ENCODE data around the gene PACC1.
A peak's percentile ranks its signal among the peaks of the same experiment; 100 is the strongest.

PACC1 gene

GRCh38 chr1:212442408-212442807 lies 27.7 kb upstream of the PACC1 start:
- ChIA-PET POLR2A (no interaction called here), CTCF (no interaction called here)
- H3K36me3 ChIP-seq (ENCODE audit: control insufficient read depth in 2 of 2, insufficient read depth in 1 of 2, low read length in 2 of 2) = peaks cover 28% of the 10 kb centered on the region in 2 experiments; a peak in 2 of 3 replicates

GRCh38 chr1:212440419-212440818 lies 25.7 kb upstream of the PACC1 start:
- H3K4me3 ChIP-seq (ENCODE audit: low read depth, low read length) = no peak overlapping the region
- TF ChIP-seq ZBTB26 (tag by site-specific recombination; optimal IDR thresholded peaks at IDR 0.05) (no peak), ZFHX2 (tag by site-specific recombination; conservative IDR thresholded peaks at IDR 0.05) (0 out of 2 replicates have a peak, but pooled peaks have one; percentile 21), GLIS2 (tag by site-specific recombination; IDR thresholded peaks at IDR 0.05) (no peak), ZBTB17 (tag by site-specific recombination; IDR thresholded peaks at IDR 0.05) (0 out of 2 replicates have a peak, but pooled peaks have one; percentile 16), SP7 (tag by site-specific recombination; IDR thresholded peaks at IDR 0.05) (no peak)
- no peak overlapping the region for H3K27ac ChIP-seq (ENCODE audit: extremely low read depth, low read depth, low read length)
- H3K9me3 ChIP-seq (ENCODE audit: control insufficient read depth, insufficient read depth, low read depth, low read length) = no peaks in the 10 kb centered on the region
- ChIA-PET POLR2A (interaction anchor here (0.6 kb wide), 1 partner anchor 749 kb away, joined by 4 read pairs; no protein-coding TSS in a partner anchor), CTCF (interaction anchor here (3.0 kb wide), 1 partner anchor 16 kb away, joined by 25 read pairs; no protein-coding TSS in a partner anchor)
- H3K36me3 ChIP-seq (ENCODE audit: control insufficient read depth in 2 of 2, insufficient read depth in 1 of 2, low read length in 2 of 2) = peaks cover 14 to 20% of the 10 kb centered on the region in 2 experiments; a peak in 2 of 3 replicates
- H3K4me1 ChIP-seq (ENCODE audit: control insufficient read depth, insufficient read depth, low read length) = no peaks in the 10 kb centered on the region

More at GRCh38 chr1:212442408-212442807, 27.7 kb upstream of the PACC1 start:
- Histone ChIP-seq H3K9me3 (ENCODE audit: control insufficient read depth, insufficient read depth, low read depth, low read length) (no peaks in the 10 kb centered on the region), H3K4me1 (ENCODE audit: control insufficient read depth, insufficient read depth, low read length) (no peaks in the 10 kb centered on the region), H3K4me3 (ENCODE audit: low read depth, low read length) (no peak overlapping the region), H3K27ac (ENCODE audit: extremely low read depth, low read depth, low read length) (no peak overlapping the region)
- TF ChIP-seq GLI4 (tag by site-specific recombination; IDR thresholded peaks at IDR 0.05) = no peak
- TF ChIP-seq ZFHX2 (tag by site-specific recombination; conservative IDR thresholded peaks at IDR 0.05) = no peak
- no peak for TF ChIP-seq ZNF324 (tag by site-specific recombination; IDR thresholded peaks at IDR 0.05)
- TF ChIP-seq ZNF211 (tag by site-specific recombination; IDR thresholded peaks at IDR 0.05; ENCODE audit: low read depth) = no peak
- no peak for TF ChIP-seq ZNF580 (tag by site-specific recombination; IDR thresholded peaks at IDR 0.05)

- no peak overlapping the region for H3K27ac ChIP-seq (ENCODE audit: extremely low read depth, low read depth, low read length)
- TF ChIP-seq ZFHX2 (tag by site-specific recombination; conservative IDR thresholded peaks at IDR 0.05) (peak; percentile 83), TRIM28 (IDR thresholded peaks at IDR 0.05; ENCODE audit: borderline replicate concordance, low read length) (no peak), EGR2 (tag by site-specific recombination; IDR thresholded peaks at IDR 0.05; ENCODE audit: low read depth) (peak; percentile 85)
- no peak overlapping the region for H3K4me3 ChIP-seq (ENCODE audit: low read depth, low read length)
- H3K36me3 ChIP-seq (ENCODE audit: control insufficient read depth in 2 of 2, insufficient read depth in 1 of 2, low read length in 2 of 2) = peaks cover 4 to 11% of the 10 kb centered on the region in 2 experiments; a peak in 2 of 3 replicates
- no peaks in the 10 kb centered on the region for H3K4me1 ChIP-seq (ENCODE audit: control insufficient read depth, insufficient read depth, low read length)
- POLR2A ChIA-PET = interaction anchor here (0.7 kb wide), 1 partner anchor 19 kb away, joined by 3 read pairs; no protein-coding TSS in a partner anchor
- CTCF ChIA-PET = interaction anchor here (1.9 kb wide), 1 partner anchor 368 kb away, joined by 6 read pairs; no protein-coding TSS in a partner anchor
- no peaks in the 10 kb centered on the region for H3K9me3 ChIP-seq (ENCODE audit: control insufficient read depth, insufficient read depth, low read depth, low read length)
Observed at GRCh38 chr1:212438831-212439237, 24.1 kb upstream of the PACC1 start.

DNA sequence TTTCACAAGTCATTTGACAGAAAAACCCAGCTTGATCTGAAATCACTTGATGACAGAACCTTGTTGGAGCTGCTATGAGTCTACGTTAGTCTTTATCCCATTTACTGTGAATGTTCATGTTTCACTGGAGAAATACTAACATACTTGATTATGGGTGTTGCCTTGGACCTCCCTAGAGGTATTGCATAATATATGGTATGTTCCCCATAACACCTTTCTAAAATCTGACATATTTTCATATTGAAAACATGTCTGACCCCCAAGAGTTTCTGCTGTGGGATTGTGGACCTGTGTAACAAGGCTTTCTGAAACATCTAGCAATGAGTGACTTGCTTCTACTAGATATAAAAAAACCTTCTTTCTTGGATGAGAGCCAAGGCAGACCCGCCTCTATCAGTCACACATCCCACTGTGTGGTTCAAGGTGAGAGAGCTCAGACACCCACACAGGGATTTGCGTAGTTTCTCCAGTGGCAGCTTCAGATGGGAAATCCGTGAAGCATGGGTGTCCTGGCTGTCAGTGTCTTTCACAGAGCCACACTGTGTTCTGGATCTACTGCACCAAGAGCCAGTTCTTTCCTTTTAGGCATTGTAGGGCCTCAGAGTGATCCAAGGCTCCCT lies 22.6 kb upstream of the PACC1 start:
- CTCF ChIA-PET = interaction anchor here (1.3 to 1.9 kb wide), 3 partner anchors 19 to 366 kb away, joined by 5 to 9 read pairs (median 6); no protein-coding TSS in a partner anchor
- Histone ChIP-seq H3K9me3 (ENCODE audit: control insufficient read depth, insufficient read depth, low read depth, low read length) (no peaks in the 10 kb centered on the region), H3K4me1 (ENCODE audit: control insufficient read depth, insufficient read depth, low read length) (peaks cover under 1% of the 10 kb centered on the region; the same call in 1 of the 2 replicates), H3K36me3 (ENCODE audit: control insufficient read depth in 2 of 2, insufficient read depth in 1 of 2, low read length in 2 of 2) (peaks cover 0 to 4% of the 10 kb centered on the region in 2 experiments; a peak in 2 of 3 replicates), H3K27ac (ENCODE audit: extremely low read depth, low read depth, low read length) (no peak overlapping the region), H3K4me3 (ENCODE audit: low read depth, low read length) (no peak overlapping the region)
- POLR2A ChIA-PET = no interaction called here
- 0 out of 2 replicates have a peak, but pooled peaks have one; percentile 33 for TF ChIP-seq SP7 (tag by site-specific recombination; IDR thresholded peaks at IDR 0.05)
- TF ChIP-seq EGR2 (tag by site-specific recombination; IDR thresholded peaks at IDR 0.05; ENCODE audit: low read depth) = peak; percentile 74
- TF ChIP-seq ZNF514 (tag by site-specific recombination; IDR thresholded peaks at IDR 0.05) = no peak
- TF ChIP-seq ZNF600 (tag by site-specific recombination; IDR thresholded peaks at IDR 0.05) = 0 out of 2 replicates have a peak, but pooled peaks have one; percentile 19
- peak; percentile 59 for TF ChIP-seq ZFHX2 (tag by site-specific recombination; conservative IDR thresholded peaks at IDR 0.05)
- TF ChIP-seq ZBTB6 (tag by site-specific recombination; IDR thresholded peaks at IDR 0.05) = no peak

Data from HEK293 (cell line).